Measurements from ENCODE around the gene RPL36AL. TPM values are rescaled to one million over a fixed set of nuclear protein-coding genes. Genes with fewer than 3 reads are reported as not detected.

Gene RPL36AL
- total RNA-seq, 1 donor from 2014 or later, result 258 TPM

DNA sequence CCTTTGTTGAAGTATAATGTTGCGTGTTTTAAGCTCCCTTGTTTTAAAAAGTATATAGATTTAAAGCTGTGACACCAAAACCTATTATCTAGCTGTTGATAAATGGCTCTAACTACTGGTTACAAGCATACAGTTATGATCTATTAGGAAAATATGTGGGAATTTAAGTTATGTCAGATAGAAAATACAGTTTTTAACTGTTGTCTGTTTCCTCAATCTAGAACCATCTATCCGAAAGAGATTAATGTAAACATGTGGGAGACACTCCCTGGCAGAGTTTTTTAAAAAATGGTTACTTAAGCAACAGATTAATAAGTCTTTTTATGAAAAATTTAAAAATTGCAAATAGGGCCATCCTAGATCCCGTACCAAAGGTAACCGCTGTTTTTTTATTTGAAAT, 8.2 kb downstream of the RPL36AL start:
- TF ChIP-seq, protein P1, sequence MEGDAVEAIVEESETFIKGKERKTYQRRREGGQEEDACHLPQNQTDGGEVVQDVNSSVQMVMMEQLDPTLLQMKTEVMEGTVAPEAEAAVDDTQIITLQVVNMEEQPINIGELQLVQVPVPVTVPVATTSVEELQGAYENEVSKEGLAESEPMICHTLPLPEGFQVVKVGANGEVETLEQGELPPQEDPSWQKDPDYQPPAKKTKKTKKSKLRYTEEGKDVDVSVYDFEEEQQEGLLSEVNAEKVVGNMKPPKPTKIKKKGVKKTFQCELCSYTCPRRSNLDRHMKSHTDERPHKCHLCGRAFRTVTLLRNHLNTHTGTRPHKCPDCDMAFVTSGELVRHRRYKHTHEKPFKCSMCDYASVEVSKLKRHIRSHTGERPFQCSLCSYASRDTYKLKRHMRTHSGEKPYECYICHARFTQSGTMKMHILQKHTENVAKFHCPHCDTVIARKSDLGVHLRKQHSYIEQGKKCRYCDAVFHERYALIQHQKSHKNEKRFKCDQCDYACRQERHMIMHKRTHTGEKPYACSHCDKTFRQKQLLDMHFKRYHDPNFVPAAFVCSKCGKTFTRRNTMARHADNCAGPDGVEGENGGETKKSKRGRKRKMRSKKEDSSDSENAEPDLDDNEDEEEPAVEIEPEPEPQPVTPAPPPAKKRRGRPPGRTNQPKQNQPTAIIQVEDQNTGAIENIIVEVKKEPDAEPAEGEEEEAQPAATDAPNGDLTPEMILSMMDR (IDR thresholded peaks at IDR 0.05; ENCODE audit: insufficient read depth, low read length, poor library complexity, severe bottlenecking), result no peak
- H3K4me3 ChIP-seq (ENCODE audit: low read depth, low read length), result no peak overlapping the region
- DNase-seq (ENCODE audit: low read depth), result no peak

DNA sequence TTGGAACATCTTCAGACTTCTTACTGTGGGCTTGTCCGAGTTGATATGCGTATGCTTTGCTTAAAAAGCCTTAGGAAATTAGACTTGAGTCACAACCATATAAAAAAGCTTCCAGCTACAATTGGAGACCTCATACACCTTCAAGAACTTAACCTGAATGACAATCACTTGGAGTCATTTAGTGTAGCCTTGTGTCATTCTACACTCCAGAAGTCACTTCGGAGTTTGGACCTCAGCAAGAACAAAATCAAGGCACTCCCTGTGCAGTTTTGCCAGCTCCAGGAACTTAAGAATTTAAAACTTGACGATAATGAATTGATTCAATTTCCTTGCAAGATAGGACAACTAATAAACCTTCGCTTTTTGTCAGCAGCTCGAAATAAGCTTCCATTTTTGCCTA, 12.8 kb downstream of the RPL36AL start:
- Histone ChIP-seq H3K36me3 (ENCODE audit: control insufficient read depth, insufficient read depth, low read length) (no peaks in the 10 kb centered on the region), H3K27me3 (ENCODE audit: control insufficient read depth, insufficient read depth, low read length) (no peaks in the 10 kb centered on the region), H3K4me3 (ENCODE audit: low read depth, low read length) (no peak overlapping the region)
- TF ChIP-seq, protein P1 (IDR thresholded peaks at IDR 0.05; ENCODE audit: insufficient read depth, low read length, poor library complexity, severe bottlenecking), result no peak
- DNase-seq (ENCODE audit: low read depth), result no peak

More for the DNA sequence above, 8.2 kb downstream of the RPL36AL start:
- Histone ChIP-seq H3K27me3 (ENCODE audit: control insufficient read depth, insufficient read depth, low read length) (no peaks in the 10 kb centered on the region), H3K36me3 (ENCODE audit: control insufficient read depth, insufficient read depth, low read length) (no peaks in the 10 kb centered on the region)

DNA sequence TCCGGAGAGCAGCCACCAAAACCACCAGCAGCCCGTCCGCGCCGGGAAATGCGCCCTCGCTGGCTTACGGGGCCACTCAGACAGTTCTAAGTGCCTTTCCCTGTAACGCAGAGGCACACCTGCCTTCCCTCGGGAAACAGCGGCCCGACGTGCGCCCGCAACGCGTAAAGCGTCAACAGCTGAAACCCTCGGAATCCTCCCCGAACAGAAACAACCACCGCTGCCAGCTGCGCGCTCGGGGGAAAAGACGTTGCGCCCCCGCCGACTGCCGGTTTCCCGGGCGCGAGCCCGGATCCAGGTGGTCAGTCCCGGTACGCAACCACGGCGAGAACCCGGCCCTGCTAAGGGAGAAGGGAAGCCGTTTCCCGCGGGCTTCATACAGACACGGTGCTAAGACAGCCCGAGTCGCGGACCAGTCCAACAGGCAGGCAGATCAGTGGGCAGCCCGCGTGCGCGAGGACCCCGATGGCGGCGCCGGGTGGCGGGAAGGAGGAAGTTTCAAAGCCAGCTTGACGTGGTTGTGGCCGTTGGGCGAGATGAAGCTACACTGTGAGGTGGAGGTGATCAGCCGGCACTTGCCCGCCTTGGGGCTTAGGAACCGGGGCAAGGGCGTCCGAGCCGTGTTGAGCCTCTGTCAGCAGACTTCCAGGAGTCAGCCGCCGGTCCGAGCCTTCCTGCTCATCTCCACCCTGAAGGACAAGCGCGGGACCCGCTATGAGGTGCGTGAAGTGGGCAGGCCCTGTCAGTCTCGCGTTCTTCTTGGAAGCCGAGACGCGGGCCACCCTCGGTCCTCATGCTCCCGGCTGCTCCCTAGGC, 21.7 kb downstream of the RPL36AL start, which contains the start of gene LRR1:
Gene LRR1 (plus strand): TSS at position 456 of the 816 bp plus-strand sequence. CDS start 81 bp downstream, at position 537.
- TF ChIP-seq, protein P1 (IDR thresholded peaks at IDR 0.05; ENCODE audit: insufficient read depth, low read length, poor library complexity, severe bottlenecking), result no peak

DNA sequence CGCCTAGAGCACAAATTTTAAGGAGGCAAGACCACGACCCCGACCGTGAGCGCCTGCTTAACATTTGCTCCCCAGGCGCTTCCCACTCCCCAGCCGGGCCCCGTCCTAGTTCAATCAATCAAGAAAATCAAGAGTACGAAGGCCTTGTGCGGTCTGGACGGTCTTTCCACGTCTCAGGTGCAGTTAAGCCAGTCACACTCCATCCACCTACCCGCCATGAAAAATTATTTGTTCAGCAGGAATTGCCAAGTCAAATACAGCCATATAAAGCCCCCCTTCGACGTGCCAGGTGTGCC, 22.3 kb downstream of the RPL36AL start:
- no peak for DNase-seq (ENCODE audit: low read depth)
- H3K36me3 ChIP-seq (ENCODE audit: control insufficient read depth, insufficient read depth, low read length), result no peaks in the 10 kb centered on the region
- TF ChIP-seq, protein P1 (IDR thresholded peaks at IDR 0.05; ENCODE audit: insufficient read depth, low read length, poor library complexity, severe bottlenecking), result no peak
- no peaks in the 10 kb centered on the region for H3K27me3 ChIP-seq (ENCODE audit: control insufficient read depth, insufficient read depth, low read length)
- peak overlapping the region; percentile 65 for H3K4me3 ChIP-seq (ENCODE audit: low read depth, low read length)

More for the DNA sequence above, 21.7 kb downstream of the RPL36AL start, which contains the start of gene LRR1:
- peak; percentile 41 for DNase-seq (ENCODE audit: low read depth)
- Histone ChIP-seq H3K4me3 (ENCODE audit: low read depth, low read length) (peak within 1 kb of the TSS; percentile 65), H3K27me3 (ENCODE audit: control insufficient read depth, insufficient read depth, low read length) (no peaks in the 10 kb centered on the region), H3K36me3 (ENCODE audit: control insufficient read depth, insufficient read depth, low read length) (no peaks in the 10 kb centered on the region)

DNA sequence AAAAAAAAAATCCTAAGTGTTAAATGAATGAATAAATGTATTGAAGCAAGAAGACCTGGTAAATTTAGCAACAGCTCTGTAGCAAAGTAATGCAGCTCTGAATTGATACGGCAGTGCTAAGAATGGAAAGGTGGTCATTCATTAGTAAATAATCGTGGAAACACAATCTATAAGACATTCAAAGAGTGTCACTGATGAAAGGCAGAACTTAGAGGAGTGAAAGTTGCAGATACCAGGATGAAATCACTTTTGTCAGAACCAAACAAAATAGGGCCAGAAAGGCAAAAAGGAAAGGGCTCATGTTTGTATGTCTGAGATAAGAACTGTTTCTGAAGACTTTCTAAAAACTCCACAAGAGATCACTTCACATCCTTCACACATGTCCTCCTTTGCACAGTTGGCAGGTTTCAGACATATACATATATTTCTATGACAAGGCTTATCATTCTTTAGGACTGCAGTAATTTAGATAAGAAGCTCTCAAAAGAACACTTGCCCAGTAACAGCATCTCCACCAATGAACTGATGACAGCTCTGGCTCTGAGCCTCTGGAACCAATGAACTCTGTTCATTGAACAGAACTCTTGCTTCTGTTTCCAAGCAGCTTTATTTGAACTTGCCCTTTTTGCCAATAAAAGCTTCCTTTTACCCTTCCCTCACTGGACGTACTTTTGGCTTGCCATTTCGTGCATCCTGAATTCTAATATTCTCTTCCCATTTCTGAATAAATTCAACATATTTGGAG, 25.9 kb downstream of the RPL36AL start:
- TF ChIP-seq, protein P1 (IDR thresholded peaks at IDR 0.05; ENCODE audit: insufficient read depth, low read length, poor library complexity, severe bottlenecking), result no peak
- Histone ChIP-seq H3K4me3 (ENCODE audit: low read depth, low read length) (no peak overlapping the region), H3K27me3 (ENCODE audit: control insufficient read depth, insufficient read depth, low read length) (no peaks in the 10 kb centered on the region), H3K36me3 (ENCODE audit: control insufficient read depth, insufficient read depth, low read length) (no peaks in the 10 kb centered on the region)
- DNase-seq (ENCODE audit: low read depth), result no peak
